ENCODE results near the gene PRTFDC1.

The PRTFDC1 gene

GRCh38 chr10:24871011-24871935, 81.1 kb downstream of the PRTFDC1 start:
- H3K4me3 ChIP-seq (ENCODE audit: low read depth, low read length): no peak overlapping the region
- no peak for DNase-seq (ENCODE audit: low read depth)
- no peak for TF ChIP-seq CTCF (IDR thresholded peaks at IDR 0.05; ENCODE audit: insufficient read depth, low read depth, low read length, missing control alignments)

- H3K4me3 ChIP-seq (ENCODE audit: low read depth, low read length): no peak overlapping the region
- no peak for DNase-seq (ENCODE audit: low read depth)
- TF ChIP-seq CTCF (IDR thresholded peaks at IDR 0.05; ENCODE audit: insufficient read depth, low read depth, low read length, missing control alignments): no peak
Observed at GRCh38 chr10:24869354-24870015, 82.9 kb downstream of the PRTFDC1 start.

GRCh38 chr10:24866604-24867583, 85.5 kb downstream of the PRTFDC1 start:
- DNase-seq (ENCODE audit: low read depth): no peak
- no peak overlapping the region for H3K4me3 ChIP-seq (ENCODE audit: low read depth, low read length)
- no peak for TF ChIP-seq CTCF (IDR thresholded peaks at IDR 0.05; ENCODE audit: insufficient read depth, low read depth, low read length, missing control alignments)

GRCh38 chr10:24865783-24866182, 86.6 kb downstream of the PRTFDC1 start:
- H3K4me3 ChIP-seq (ENCODE audit: low read depth, low read length): no peak overlapping the region
- TF ChIP-seq CTCF (IDR thresholded peaks at IDR 0.05; ENCODE audit: insufficient read depth, low read depth, low read length, missing control alignments): no peak
- DNase-seq (ENCODE audit: low read depth): no peak

- no peak for DNase-seq (ENCODE audit: low read depth)
- no peak for TF ChIP-seq CTCF (IDR thresholded peaks at IDR 0.05; ENCODE audit: insufficient read depth, low read depth, low read length, missing control alignments)
- no peak overlapping the region for H3K4me3 ChIP-seq (ENCODE audit: low read depth, low read length)
Observed at GRCh38 chr10:24862589-24862988, 89.8 kb downstream of the PRTFDC1 start.

Data from GM12865 (cell line).